HCT116 (cell line): ENCODE measurements around the gene CIB4. TPM values are rescaled to one million over a fixed set of nuclear protein-coding genes. Genes with fewer than 3 reads are reported as not detected.

Source experiments
- ATAC-seq: fragments of 200-7000 bp; cut with Tn5 transposase; 2 replicates; pipeline ENCODE4 v1.9.1; 2020; ENCODE audit warnings: mild to moderate bottlenecking, moderate library complexity
- BruUV-seq: library from RNA; stranded (reverse); fragments of 400-500 nt; replicated peaks from 2 replicates; lab custom pipeline; 2021; lab: Mats Ljungman, UMichigan
- CTCF ChIA-PET: fragments of 300-600 bp; sonication (Branson Sonifier 250); formaldehyde crosslinking; loops from one replicate; lab custom pipeline; 2021; ENCODE audit warnings: antibody characterized with exemption; lab: Charles Lee
- POLR2A ChIA-PET: fragments of 300-600, 350-600 bp; sonication (Branson Sonifier 250); formaldehyde crosslinking; loops from one replicate; lab custom pipeline; 2021; ENCODE audit warnings: antibody characterized with exemption; lab: Charles Lee
- RAD21 ChIA-PET, 2 experiments: fragments of 300-600 bp; sonication (Branson Sonifier 250); formaldehyde crosslinking; loops; one replicate each; lab custom pipeline; 2023; ENCODE audit warnings: low total read pairs in 2 of 2; ENCODE audit not compliant: uncharacterized antibody in 2 of 2, unreplicated experiment in 2 of 2, low non-redundant PET in 1 of 2; lab: Charles Lee
- DNase-seq: peaks from one replicate; pipeline ENCODE4 v3.0.0-alpha.2; 2010; ENCODE audit warnings: low read depth, low spot score
- H2AFZ ChIP-seq: fragments of 200-600 bp; shearing (Covaris generic), sonication (generic); 2 replicates; pipeline ENCODE4 v1.6.1; 2017; ENCODE audit warnings: low read depth, mixed run types, mixed read lengths, antibody characterized with exemption, low read length; ENCODE audit not compliant: poor library complexity, severe bottlenecking
- H3K27ac ChIP-seq: 2 replicates; pipeline ENCODE4 v1.5.1; 2012; ENCODE audit warnings: low read depth, low read length
- H3K27me3 ChIP-seq: fragments of 200-600 bp; sonication (generic); 2 replicates; pipeline ENCODE4 v1.6.1; 2016; ENCODE audit warnings: mixed run types, low read length, mixed read lengths; ENCODE audit not compliant: insufficient read depth
- H3K36me3 ChIP-seq, 2 experiments: fragments of 200-500 bp in 1 of 2; fragments of 200-600 bp in 1 of 2; sonication (Bioruptor generic) in 1 of 2; sonication (generic) in 1 of 2; 2 replicates each; pipeline versions ENCODE4 v1.5.1 to v1.6.1; 2014 to 2016; ENCODE audit warnings: low read length in 2 of 2, inconsistent platforms in 1 of 2, mixed read lengths in 1 of 2, mixed run types in 1 of 2; ENCODE audit not compliant: insufficient read depth in 2 of 2, control insufficient read depth in 1 of 2
- H3K4me1 ChIP-seq, 2 experiments: fragments of 200-600 bp in 1 of 2; sonication (generic) in 1 of 2; 2 replicates each; pipeline versions ENCODE4 v1.5.1 to v1.6.1; 2012 to 2017; ENCODE audit warnings: low read length in 2 of 2, inconsistent platforms in 1 of 2, mild to moderate bottlenecking in 1 of 2, mixed read lengths in 1 of 2, mixed run types in 1 of 2, moderate library complexity in 1 of 2; ENCODE audit not compliant: insufficient read depth in 2 of 2, control insufficient read depth in 1 of 2
- H3K4me2 ChIP-seq: fragments of 200-600 bp; sonication (generic); 2 replicates; pipeline ENCODE4 v1.6.1; 2017; ENCODE audit warnings: mixed run types, low read length, mixed read lengths
- H3K4me3 ChIP-seq, 2 experiments: fragments of 200-600 bp in 1 of 2; sonication (generic) in 1 of 2; replicated peaks in 1 of 2; 2 replicates each; pipeline ENCODE4 v1.5.1; 2011 to 2016; ENCODE audit warnings: low read length in 2 of 2, control low read depth in 1 of 2, low read depth in 1 of 2, mild to moderate bottlenecking in 1 of 2, mixed read lengths in 1 of 2, mixed run types in 1 of 2
- H3K79me2 ChIP-seq: fragments of 200-600 bp; sonication (generic); 2 replicates; pipeline ENCODE4 v1.6.1; 2017; ENCODE audit warnings: mild to moderate bottlenecking, mixed run types, low read length, moderate library complexity, mixed read lengths; ENCODE audit not compliant: insufficient read depth
- H3K9ac ChIP-seq: fragments of 200-600 bp; sonication (generic); 2 replicates; pipeline ENCODE4 v1.6.1; 2016; ENCODE audit warnings: low read length, mixed read lengths
- H3K9me2 ChIP-seq: fragments of 200-600 bp; sonication (generic), shearing (Covaris generic); 2 replicates; pipeline ENCODE4 v1.6.1; 2017; ENCODE audit warnings: mixed run types, mild to moderate bottlenecking, moderate library complexity; ENCODE audit not compliant: insufficient read depth
- H3K9me3 ChIP-seq, 2 experiments: fragments of 200-500 bp in 1 of 2; fragments of 200-600 bp in 1 of 2; sonication (Bioruptor generic) in 1 of 2; sonication (generic) in 1 of 2; 2 replicates each; pipeline ENCODE4 v1.6.1; 2014 to 2017; ENCODE audit warnings: low read length in 2 of 2, mixed read lengths in 2 of 2, inconsistent platforms in 1 of 2, low read depth in 1 of 2, mild to moderate bottlenecking in 1 of 2, mixed run types in 1 of 2, moderate library complexity in 1 of 2; ENCODE audit not compliant: control insufficient read depth in 1 of 2, insufficient read depth in 1 of 2
- H4K20me1 ChIP-seq: fragments of 200-600 bp; sonication (generic), shearing (Covaris generic); 2 replicates; pipeline ENCODE4 v1.6.1; 2017; ENCODE audit warnings: mixed run types, mild to moderate bottlenecking, moderate library complexity; ENCODE audit not compliant: insufficient read depth
- CEBPB ChIP-seq: IDR thresholded peaks from 2 replicates; pipeline ENCODE4 v1.6.1; 2012; ENCODE audit warnings: low read depth
- EZH2phosphoT487 ChIP-seq: fragments of 200-600 bp; IDR thresholded peaks from 2 replicates; pipeline ENCODE4 v1.6.1; 2018; ENCODE audit warnings: antibody characterized with exemption, borderline replicate concordance
- MAX ChIP-seq: IDR thresholded peaks from 2 replicates; pipeline ENCODE4 v1.6.1; 2012
- POLR2AphosphoS5 ChIP-seq: IDR thresholded peaks from 2 replicates; pipeline ENCODE4 v1.6.1; 2011; ENCODE audit warnings: mild to moderate bottlenecking, low read depth, low read length, moderate library complexity
- RAD21 ChIP-seq: IDR thresholded peaks from 2 replicates; pipeline ENCODE4 v1.6.1; 2012; ENCODE audit warnings: low read depth, mild to moderate bottlenecking
- YY1 ChIP-seq: IDR thresholded peaks from 2 replicates; pipeline ENCODE4 v1.6.1; 2011; ENCODE audit warnings: low read length, low read depth, moderate library complexity, mild to moderate bottlenecking; ENCODE audit not compliant: insufficient replicate concordance; ENCODE audit errors: extremely low read depth
- ZFX ChIP-seq: fragments of 450-650 bp; IDR thresholded peaks from 2 replicates; pipeline ENCODE4 v1.6.1; 2017
- intact Hi-C: fragments of 100-400 bp; cut with micrococcal nuclease; formaldehyde crosslinking; loops from 2 replicates; pipeline ENCODE4 v1.10.0; 2022
- total RNA-seq: library from RNA; stranded (reverse); gene quantifications from one replicate; pipeline ENCODE4 v1.2.1, GENCODE V29; 2021; ENCODE audit not compliant: unreplicated experiment
- TF ChIP-seq, protein P1 (sequence below): IDR thresholded peaks from 2 replicates; pipeline ENCODE4 v1.6.1; 2012; ENCODE audit warnings: low read depth

Gene CIB4
- total RNA-seq, 1 experiment from 2014 or later, result not detected

DNA sequence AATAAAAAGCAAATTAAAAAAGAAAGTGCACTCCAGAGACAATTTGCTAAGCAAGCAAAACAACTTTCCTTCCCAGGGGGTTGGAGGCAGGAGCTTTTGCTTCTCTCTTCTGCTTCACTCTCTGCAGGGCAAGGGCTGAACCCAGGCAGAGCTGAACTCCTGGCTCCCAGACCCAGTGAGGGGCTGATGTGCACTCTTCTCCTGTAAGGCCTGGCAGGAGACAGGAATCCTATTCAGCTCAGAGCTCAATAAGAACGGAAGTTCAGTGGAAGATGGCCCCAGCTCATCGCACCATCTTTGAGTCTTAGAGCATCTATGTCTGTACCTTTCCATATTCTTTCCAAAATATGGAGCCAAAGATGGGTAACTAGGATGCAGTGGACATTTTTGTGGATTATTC lies 29.1 kb downstream of the CIB4 start:
- CTCF ChIA-PET, result no interaction called here

More for the DNA sequence above, 29.1 kb downstream of the CIB4 start:
- H3K27ac ChIP-seq, result no peak overlapping the region
- ChIA-PET POLR2A (no interaction called here), RAD21 (no interaction called here)
- peaks cover 2 to 7% of the 10 kb centered on the region in 2 experiments; a peak in 3 of 4 replicates for H3K4me1 ChIP-seq
- H2AFZ ChIP-seq, result no peak overlapping the region
- no peaks in the 10 kb centered on the region for H3K9me3 ChIP-seq
- H3K9me2 ChIP-seq, result no peaks in the 10 kb centered on the region
- no peak overlapping the region for H3K4me2 ChIP-seq
- H3K4me3 ChIP-seq, result no peak overlapping the region
- intact Hi-C loops, result no loop called here
- no peaks in the 10 kb centered on the region for H3K79me2 ChIP-seq
- no TSS peak for BruUV-seq
- DNase-seq (no peak), ATAC-seq (no peak)
- no peaks in the 10 kb centered on the region for H3K27me3 ChIP-seq
- no peaks in the 10 kb centered on the region for H4K20me1 ChIP-seq
- no peaks in the 10 kb centered on the region for H3K36me3 ChIP-seq
- no peak overlapping the region for H3K9ac ChIP-seq
- TF ChIP-seq POLR2AphosphoS5, result no peak
- TF ChIP-seq, protein P1, sequence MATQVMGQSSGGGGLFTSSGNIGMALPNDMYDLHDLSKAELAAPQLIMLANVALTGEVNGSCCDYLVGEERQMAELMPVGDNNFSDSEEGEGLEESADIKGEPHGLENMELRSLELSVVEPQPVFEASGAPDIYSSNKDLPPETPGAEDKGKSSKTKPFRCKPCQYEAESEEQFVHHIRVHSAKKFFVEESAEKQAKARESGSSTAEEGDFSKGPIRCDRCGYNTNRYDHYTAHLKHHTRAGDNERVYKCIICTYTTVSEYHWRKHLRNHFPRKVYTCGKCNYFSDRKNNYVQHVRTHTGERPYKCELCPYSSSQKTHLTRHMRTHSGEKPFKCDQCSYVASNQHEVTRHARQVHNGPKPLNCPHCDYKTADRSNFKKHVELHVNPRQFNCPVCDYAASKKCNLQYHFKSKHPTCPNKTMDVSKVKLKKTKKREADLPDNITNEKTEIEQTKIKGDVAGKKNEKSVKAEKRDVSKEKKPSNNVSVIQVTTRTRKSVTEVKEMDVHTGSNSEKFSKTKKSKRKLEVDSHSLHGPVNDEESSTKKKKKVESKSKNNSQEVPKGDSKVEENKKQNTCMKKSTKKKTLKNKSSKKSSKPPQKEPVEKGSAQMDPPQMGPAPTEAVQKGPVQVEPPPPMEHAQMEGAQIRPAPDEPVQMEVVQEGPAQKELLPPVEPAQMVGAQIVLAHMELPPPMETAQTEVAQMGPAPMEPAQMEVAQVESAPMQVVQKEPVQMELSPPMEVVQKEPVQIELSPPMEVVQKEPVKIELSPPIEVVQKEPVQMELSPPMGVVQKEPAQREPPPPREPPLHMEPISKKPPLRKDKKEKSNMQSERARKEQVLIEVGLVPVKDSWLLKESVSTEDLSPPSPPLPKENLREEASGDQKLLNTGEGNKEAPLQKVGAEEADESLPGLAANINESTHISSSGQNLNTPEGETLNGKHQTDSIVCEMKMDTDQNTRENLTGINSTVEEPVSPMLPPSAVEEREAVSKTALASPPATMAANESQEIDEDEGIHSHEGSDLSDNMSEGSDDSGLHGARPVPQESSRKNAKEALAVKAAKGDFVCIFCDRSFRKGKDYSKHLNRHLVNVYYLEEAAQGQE, result no peak
- no peak for TF ChIP-seq YY1
- no peak for TF ChIP-seq EZH2phosphoT487
- no peak for TF ChIP-seq MAX
- TF ChIP-seq CEBPB, result no peak
- TF ChIP-seq RAD21, result no peak
- no peak for TF ChIP-seq ZFX
- TF ChIP-seq, all 23 proteins: peak for 0
